ENCODE data around the gene SLC12A7. TPM values are rescaled to one million over a fixed set of nuclear protein-coding genes. Genes with fewer than 3 reads are reported as not detected.

Gene SLC12A7
- total and polyA plus RNA-seq, 2 donors (not counting 1 experiment from before 2014, with no cell fraction given) = 2.9 to 23.9 TPM

GRCh38 chr5:1151316-1151715 lies 39.5 kb upstream of the SLC12A7 start:
- Histone ChIP-seq H2AFZ (ENCODE audit: low read length) (no peak overlapping the region), H3K79me2 (ENCODE audit: control insufficient read depth, insufficient read depth, low read length) (no peaks in the 10 kb centered on the region), H3K4me1 (ENCODE audit: control insufficient read depth, extremely low read depth, insufficient read depth, low read length) (no peaks in the 10 kb centered on the region), H3K9ac (ENCODE audit: insufficient read depth, low read length) (no peak overlapping the region), H3K9me3 (ENCODE audit: control insufficient read depth, insufficient read depth, low read depth, low read length) (no peaks in the 10 kb centered on the region), H3K4me3 (replicated peaks in 1 of 4; ENCODE audit: control extremely low read depth in 1 of 4, insufficient read depth in 1 of 4, low read depth in 3 of 4, low read length in 4 of 4) (no peak overlapping the region), H3K4me2 (ENCODE audit: extremely low read depth, insufficient read depth, low read length) (no peak overlapping the region), H3K27me3 (ENCODE audit: control insufficient read depth, insufficient read depth, low read length) (peaks cover 8% of the 10 kb centered on the region), H3K36me3 (ENCODE audit: control insufficient read depth, insufficient read depth, low read length) (no peaks in the 10 kb centered on the region), H4K20me1 (ENCODE audit: control insufficient read depth, extremely low read depth, insufficient read depth, low read length) (no peaks in the 10 kb centered on the region), H3K27ac (ENCODE audit: insufficient read depth, low read length) (no peak overlapping the region)
- TF ChIP-seq EZH2 (IDR thresholded peaks at IDR 0.05; ENCODE audit: low read length, missing control alignments) = no peak
- TF ChIP-seq, protein P1, sequence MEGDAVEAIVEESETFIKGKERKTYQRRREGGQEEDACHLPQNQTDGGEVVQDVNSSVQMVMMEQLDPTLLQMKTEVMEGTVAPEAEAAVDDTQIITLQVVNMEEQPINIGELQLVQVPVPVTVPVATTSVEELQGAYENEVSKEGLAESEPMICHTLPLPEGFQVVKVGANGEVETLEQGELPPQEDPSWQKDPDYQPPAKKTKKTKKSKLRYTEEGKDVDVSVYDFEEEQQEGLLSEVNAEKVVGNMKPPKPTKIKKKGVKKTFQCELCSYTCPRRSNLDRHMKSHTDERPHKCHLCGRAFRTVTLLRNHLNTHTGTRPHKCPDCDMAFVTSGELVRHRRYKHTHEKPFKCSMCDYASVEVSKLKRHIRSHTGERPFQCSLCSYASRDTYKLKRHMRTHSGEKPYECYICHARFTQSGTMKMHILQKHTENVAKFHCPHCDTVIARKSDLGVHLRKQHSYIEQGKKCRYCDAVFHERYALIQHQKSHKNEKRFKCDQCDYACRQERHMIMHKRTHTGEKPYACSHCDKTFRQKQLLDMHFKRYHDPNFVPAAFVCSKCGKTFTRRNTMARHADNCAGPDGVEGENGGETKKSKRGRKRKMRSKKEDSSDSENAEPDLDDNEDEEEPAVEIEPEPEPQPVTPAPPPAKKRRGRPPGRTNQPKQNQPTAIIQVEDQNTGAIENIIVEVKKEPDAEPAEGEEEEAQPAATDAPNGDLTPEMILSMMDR (conservative IDR thresholded peaks at IDR 0.05 in 1 of 2, IDR thresholded peaks at IDR 0.05 in 1 of 2; ENCODE audit: low read depth in 1 of 2, low read length in 2 of 2) = no peak
- no peak for DNase-seq (ENCODE audit: low read depth in 2 of 2)

- Histone ChIP-seq H3K27ac (ENCODE audit: insufficient read depth, low read length) (no peak overlapping the region), H3K79me2 (ENCODE audit: control insufficient read depth, insufficient read depth, low read length) (no peaks in the 10 kb centered on the region), H3K9me3 (ENCODE audit: control insufficient read depth, insufficient read depth, low read depth, low read length) (no peaks in the 10 kb centered on the region), H3K9ac (ENCODE audit: insufficient read depth, low read length) (no peak overlapping the region), H3K36me3 (ENCODE audit: control insufficient read depth, insufficient read depth, low read length) (no peaks in the 10 kb centered on the region), H3K4me1 (ENCODE audit: control insufficient read depth, extremely low read depth, insufficient read depth, low read length) (no peaks in the 10 kb centered on the region), H3K4me3 (replicated peaks in 1 of 4; ENCODE audit: control extremely low read depth in 1 of 4, insufficient read depth in 1 of 4, low read depth in 3 of 4, low read length in 4 of 4) (no peak overlapping the region), H3K4me2 (ENCODE audit: extremely low read depth, insufficient read depth, low read length) (no peak overlapping the region), H4K20me1 (ENCODE audit: control insufficient read depth, extremely low read depth, insufficient read depth, low read length) (no peaks in the 10 kb centered on the region), H3K27me3 (ENCODE audit: control insufficient read depth, insufficient read depth, low read length) (peaks cover 3% of the 10 kb centered on the region), H2AFZ (ENCODE audit: low read length) (no peak overlapping the region)
- TF ChIP-seq, protein P1 (conservative IDR thresholded peaks at IDR 0.05 in 1 of 2, IDR thresholded peaks at IDR 0.05 in 1 of 2; ENCODE audit: low read depth in 1 of 2, low read length in 2 of 2) = no peak
- no peak for TF ChIP-seq EZH2 (IDR thresholded peaks at IDR 0.05; ENCODE audit: low read length, missing control alignments)
- no peak for DNase-seq (ENCODE audit: low read depth in 2 of 2)
Observed at GRCh38 chr5:1150866-1151265, 39.0 kb upstream of the SLC12A7 start.

DNA sequence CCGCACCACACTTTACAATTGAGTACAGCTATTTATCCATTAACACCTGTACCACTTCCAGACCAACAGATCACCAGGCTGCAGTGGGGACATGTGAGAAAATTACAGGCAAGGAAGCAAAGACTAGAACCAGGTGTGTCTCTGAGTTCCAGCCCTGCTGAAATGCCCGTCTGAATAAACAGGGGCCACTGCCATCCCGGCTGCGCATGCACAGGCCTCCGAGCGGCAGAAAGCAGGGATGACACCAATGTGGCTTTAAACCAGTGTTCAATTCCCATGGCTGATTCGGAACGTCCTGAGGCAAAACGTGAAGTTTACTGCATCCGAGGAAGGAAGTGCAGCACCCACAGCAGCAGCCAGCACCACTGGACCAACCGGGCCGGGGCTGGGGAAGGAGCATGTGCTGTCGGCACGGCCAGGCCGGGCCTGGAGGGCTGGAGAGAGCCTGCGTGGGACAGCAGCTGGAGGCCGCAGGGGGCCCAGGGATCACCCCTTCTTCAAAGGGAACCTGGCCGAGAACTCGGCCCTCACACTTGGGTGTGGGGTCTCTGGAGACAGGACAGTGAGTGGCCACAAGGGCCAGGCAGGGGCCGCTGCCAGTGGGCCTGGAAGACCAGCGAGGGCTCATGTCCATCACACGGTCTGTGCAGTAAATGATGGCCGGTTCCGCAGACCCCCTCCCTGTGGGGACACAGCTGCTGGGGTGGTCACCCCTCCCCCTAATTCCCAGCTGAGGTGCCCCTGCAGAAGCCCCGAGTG lies 33.0 kb upstream of the SLC12A7 start:
- no peak for TF ChIP-seq EZH2 (IDR thresholded peaks at IDR 0.05; ENCODE audit: low read length, missing control alignments)
- Histone ChIP-seq H3K4me1 (ENCODE audit: control insufficient read depth, extremely low read depth, insufficient read depth, low read length) (no peaks in the 10 kb centered on the region), H3K36me3 (ENCODE audit: control insufficient read depth, insufficient read depth, low read length) (no peaks in the 10 kb centered on the region), H3K27me3 (ENCODE audit: control insufficient read depth, insufficient read depth, low read length) (no peaks in the 10 kb centered on the region), H3K79me2 (ENCODE audit: control insufficient read depth, insufficient read depth, low read length) (no peaks in the 10 kb centered on the region), H4K20me1 (ENCODE audit: control insufficient read depth, extremely low read depth, insufficient read depth, low read length) (no peaks in the 10 kb centered on the region), H3K4me3 (replicated peaks in 1 of 4; ENCODE audit: control extremely low read depth in 1 of 4, insufficient read depth in 1 of 4, low read depth in 3 of 4, low read length in 4 of 4) (no peak overlapping the region), H3K4me2 (ENCODE audit: extremely low read depth, insufficient read depth, low read length) (no peak overlapping the region), H3K9me3 (ENCODE audit: control insufficient read depth, insufficient read depth, low read depth, low read length) (no peaks in the 10 kb centered on the region), H3K9ac (ENCODE audit: insufficient read depth, low read length) (no peak overlapping the region), H3K27ac (ENCODE audit: insufficient read depth, low read length) (no peak overlapping the region), H2AFZ (ENCODE audit: low read length) (no peak overlapping the region)
- DNase-seq (ENCODE audit: low read depth in 2 of 2) = no peak
